HG02981 (cell line): ENCODE results near the gene PRXL2A.

ENCODE experiments used
- ATAC-seq: cut with Tn5 transposase; IDR thresholded peaks from one replicate; pipeline ENCODE4 v1.9.1; 2021; ENCODE audit warnings: mild to moderate bottlenecking, moderate library complexity; ENCODE audit not compliant: unreplicated experiment

The PRXL2A gene

DNA sequence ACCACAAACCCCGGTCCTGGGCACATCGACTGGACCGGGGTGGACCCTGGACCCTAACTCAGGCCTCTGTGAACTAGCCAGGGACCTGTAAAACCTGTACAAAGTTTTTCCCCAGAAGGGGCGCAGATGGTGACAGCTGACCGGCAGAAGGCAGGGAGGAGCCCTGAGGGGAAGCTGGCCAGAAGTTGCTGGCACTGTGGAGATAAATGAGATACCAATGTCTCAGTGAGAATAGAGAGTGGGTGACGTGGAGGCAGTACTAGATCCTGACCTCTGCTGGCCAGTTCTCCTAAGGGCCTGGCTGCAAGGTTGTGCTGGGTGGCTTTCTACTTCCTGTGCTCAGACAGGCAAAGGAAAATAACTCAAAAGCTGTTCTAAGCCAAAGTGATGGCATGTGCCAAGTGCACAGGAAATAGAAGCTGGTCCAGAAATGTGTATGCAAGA is 35.2 kb downstream of the PRXL2A start:
- ATAC-seq, result peak; percentile 44

- no peak for ATAC-seq
These were observed 35.8 kb downstream of the PRXL2A start for GRCh38 chr10:80444124-80444523.

GRCh38 chr10:80444646-80445319 is 36.4 kb downstream of the PRXL2A start:
- ATAC-seq, result peak; percentile 76

- no peak for ATAC-seq
These were observed 39.3 kb downstream of the PRXL2A start for GRCh38 chr10:80447436-80448190.

- ATAC-seq, result no peak
These were observed 40.0 kb downstream of the PRXL2A start for GRCh38 chr10:80448209-80448942.

- no peak for ATAC-seq
These were observed 41.2 kb downstream of the PRXL2A start for GRCh38 chr10:80449520-80449919.

GRCh38 chr10:80451132-80451531 is 42.8 kb downstream of the PRXL2A start:
- no peak for ATAC-seq

- ATAC-seq, result no peak
These were observed 43.7 kb downstream of the PRXL2A start for GRCh38 chr10:80452069-80452468.

GRCh38 chr10:80452640-80453039 is 44.3 kb downstream of the PRXL2A start:
- no peak for ATAC-seq

DNA sequence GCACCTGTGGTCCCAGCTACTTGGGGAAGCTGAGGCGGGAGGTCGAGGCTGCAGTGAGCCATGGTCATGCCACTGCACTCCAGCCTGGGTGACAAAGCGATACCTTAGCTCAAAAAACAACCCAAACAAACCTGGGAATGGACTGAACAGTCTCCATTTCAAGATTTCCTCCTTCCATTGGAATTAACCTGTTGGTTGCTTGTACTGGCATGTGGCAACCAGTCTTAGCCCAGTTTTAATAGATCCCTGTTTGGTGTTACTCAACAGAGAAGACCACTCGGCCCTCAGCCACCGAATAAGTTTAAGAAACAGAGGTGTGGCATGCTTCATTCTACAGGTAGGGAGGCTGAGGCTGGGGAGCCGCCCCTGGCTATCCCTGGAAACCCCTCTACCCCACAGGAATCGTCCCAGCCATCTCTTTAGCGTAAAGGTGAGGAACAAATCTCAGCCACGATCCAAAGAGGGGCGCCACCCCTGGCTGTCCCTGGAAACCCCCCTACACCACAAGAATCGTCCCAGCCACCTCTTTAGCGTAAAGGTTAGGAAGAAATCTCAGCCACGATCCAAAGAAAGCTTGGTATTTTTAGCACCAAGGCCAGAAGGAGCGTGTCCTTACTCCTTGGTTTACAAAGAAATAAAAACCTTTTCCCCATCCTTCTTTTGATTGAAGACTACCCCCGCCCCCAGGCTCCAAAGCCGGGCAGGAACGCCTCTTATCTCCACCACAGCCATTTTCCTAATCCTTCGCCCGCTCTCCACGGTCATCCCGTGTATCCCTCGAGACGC is 44.9 kb downstream of the PRXL2A start:
- ATAC-seq, result no peak

DNA sequence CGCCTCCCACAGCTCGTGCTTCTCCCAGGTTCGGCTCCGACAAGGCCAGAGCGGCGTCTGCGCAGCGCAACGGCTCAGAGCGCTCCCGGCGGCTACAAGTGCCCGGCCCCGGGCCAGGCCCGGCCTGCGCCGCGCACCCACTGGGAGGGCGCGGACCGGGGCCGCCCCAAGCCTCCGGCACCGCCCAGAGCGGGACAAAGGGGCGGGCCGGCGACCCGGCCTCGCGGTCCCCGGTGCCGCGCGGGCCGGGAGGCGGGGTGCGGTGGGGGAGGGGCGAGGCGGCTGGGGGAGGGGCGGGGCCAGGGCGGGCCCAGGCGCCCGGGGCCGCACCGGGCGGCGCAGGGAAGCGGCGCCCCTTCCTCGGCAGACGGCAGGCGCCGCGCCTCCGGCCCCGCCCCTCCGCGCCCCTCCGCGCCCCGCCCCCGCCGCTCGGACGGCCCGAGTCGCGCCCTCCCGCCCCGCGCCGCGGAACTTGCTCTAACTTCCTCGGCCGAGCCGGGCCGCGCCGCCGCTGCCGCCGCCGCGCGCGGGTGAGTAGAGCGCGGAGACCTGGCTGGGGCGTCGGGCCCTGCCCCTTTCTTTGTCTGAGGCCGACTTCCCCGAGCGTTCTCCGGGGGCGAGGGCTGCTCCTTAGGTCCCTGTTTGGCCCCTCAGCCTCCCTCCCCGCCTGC is 45.6 kb downstream of the PRXL2A start, which contains the start of gene TSPAN14:
TSPAN14 (plus strand) TSS at position 469 of the 671 bp plus-strand sequence. CDS start 34,924 bp downstream, outside the sequence.
- ATAC-seq, result peak; percentile 57

- ATAC-seq, result peak; percentile 18
These were observed 46.4 kb downstream of the PRXL2A start for GRCh38 chr10:80454513-80455460.

DNA sequence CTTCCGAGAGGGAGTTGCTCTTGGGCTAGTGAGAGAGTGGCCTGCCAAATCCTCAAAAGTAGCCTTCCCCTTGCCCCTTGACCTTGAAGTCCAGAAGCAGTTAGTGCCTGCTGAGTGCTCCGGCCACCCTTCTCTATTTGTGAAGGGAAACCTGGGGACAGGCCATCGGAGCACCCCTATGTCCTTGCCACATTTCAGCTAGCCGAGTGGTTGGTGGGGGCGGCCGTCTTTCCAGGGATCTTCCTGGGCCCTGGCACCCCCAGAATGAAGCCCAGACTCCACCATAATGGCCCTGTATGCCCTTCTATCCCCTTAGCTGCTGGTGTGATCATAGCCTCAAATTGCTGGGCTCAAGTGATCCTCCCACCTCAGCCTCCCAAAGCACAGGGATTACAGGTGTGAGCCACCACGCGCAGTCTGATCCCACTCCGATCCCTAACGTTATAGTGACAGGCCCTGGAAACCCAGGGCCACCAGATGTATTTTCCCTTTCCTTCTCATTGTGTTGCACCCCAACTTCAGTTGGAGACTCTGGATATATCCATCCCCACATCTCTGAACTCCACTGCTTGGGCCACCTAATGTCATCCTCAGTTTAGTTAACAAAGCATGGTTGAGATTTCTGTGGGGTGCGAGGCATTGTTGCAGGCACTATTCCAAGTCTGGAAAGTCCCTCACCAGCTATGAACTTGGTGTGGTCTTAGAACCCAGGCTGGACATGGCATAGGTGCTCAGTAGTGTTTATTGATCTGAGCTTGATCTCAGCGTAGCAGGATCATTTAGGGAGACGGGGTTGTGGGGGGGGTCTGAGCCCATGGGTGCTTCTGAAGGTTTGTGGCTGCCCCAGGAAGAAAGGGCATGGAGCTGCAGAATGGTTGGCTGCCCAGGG is 47.4 kb downstream of the PRXL2A start:
- ATAC-seq, result no peak

DNA sequence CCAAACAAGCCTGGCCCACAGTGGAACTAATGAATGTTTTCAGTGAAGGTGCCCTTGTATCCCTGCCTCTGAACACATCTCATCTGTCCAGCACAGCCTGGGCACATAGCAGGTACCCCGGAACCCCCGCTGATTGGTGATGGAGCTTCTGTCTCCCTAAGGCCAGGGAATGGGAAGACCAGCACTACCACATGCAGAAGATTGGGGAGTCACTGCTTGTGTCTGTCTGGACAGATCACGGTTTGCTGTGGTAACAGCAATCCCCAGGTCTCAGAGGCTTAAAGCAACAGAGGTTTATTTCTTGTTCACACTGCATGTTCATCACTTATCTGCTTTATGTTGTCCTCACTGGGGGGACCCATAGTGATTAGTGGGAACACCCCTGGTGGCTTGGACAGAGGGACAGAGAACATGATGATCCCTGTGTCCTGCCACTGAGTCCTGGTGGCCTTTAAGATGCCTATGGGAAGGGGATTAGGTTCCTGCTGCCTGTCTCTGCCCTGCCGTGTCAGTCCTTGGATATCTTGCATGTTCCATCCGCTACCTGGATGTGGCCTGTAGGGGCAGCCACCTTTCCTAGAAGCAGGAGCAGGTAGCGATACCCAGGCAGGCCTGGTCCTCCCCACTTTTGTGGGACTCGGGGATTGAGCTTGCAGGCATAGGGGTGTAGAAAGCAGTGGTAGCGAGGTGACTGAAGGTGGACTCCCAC is 49.4 kb downstream of the PRXL2A start:
- no peak for ATAC-seq

DNA sequence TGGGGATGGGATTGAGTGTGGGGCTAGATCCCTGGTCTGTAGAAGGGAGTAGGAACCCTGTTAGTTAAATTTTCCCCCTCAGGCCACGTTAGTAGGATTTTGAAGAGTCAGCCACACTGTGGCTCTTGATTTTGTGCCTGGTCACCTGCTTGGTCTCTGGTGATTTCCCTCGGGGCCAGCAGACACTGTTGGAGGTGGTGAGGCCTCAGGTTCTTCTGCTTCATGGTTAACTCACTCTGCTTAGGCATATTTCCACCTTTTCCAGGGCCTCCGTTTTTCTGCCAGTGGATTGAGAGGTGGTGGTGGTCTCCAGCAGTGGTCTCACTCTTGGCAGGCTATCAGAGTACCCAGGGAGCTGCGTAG is 49.9 kb downstream of the PRXL2A start:
- no peak for ATAC-seq

DNA sequence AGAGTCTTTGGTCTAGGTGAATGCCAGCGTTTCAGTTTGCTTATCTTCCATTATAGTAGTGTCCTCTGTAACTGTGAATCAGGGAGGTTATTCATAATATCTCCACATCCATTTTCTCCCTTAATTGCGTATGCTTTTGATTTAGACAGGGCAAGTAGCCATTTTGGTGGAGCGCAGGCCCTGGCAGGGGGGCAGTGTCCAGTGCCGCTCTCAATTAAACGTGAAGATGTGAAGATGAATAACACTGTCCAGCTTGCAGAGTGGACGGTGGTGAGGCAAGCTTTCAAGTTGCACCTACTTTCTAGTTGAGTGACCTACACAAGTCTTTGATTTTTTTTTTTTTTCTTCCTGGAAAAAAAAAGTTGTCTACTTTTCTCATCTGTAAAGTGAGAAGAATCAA is 50.3 kb downstream of the PRXL2A start:
- ATAC-seq, result no peak

- ATAC-seq, result peak; percentile 41
These were observed 50.9 kb downstream of the PRXL2A start for GRCh38 chr10:80459047-80459865.
